GM19023 (cell line): ENCODE data around the gene TFRC.
"Not testable (repeated sequence)": the region's sequence is repeated elsewhere in the genome, so short reads cannot be mapped to it uniquely, and the experiment has no call there.

Experiments
- ATAC-seq: cut with Tn5 transposase; IDR thresholded peaks from one replicate; pipeline ENCODE4 v1.9.1; 2021; ENCODE audit warnings: mild to moderate bottlenecking, moderate library complexity; ENCODE audit not compliant: unreplicated experiment

Gene TFRC

DNA sequence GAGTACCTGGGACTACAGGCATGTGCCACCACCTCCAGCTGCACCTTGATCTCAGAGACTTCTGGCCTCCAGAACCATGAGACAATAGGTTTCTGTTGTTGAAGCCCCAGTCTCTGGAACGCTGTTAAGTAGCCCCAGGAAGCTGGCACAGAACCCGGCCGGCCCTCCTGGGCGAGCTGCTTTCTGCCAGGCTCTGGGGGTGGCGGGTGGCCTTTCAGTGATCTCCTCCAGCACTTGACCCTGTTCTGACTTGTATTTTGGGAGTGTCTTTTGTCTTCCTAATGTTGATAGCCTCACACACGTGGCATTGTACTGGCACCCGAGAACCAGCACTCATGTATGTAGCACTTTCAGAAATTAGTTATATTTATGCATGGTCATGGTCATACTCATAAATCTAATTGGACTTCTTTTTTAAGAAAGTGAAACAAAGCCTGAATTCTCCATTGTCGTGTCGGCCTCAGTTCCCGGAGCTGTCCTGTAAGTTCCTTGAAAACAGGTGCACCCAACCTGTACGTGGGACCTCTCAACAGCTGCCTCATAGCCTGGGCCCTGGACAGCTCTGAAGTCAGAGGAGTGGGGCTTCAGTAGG, 74.0 kb downstream of the TFRC start:
- ATAC-seq = no peak

DNA sequence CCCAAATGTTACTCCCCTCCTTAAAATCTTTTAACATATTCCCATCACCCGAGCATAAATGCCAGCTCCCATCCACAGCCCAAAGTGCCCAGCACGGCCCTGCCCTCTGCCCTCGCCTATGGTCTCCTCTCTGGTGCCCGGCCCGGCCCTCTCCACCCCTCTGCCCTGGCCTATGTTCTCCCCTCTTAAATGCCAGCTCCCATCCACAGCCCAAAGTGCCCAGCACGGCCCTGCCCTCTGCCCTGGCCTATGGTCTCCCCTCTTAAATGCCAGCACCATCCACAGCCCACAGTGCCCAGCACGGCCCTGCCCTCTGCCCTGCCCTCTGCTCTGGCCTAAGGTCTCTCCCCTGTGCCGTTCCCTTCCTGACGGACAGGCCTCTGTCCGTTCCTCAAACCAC, 76.6 kb downstream of the TFRC start:
- not testable (repeated sequence) for ATAC-seq

DNA sequence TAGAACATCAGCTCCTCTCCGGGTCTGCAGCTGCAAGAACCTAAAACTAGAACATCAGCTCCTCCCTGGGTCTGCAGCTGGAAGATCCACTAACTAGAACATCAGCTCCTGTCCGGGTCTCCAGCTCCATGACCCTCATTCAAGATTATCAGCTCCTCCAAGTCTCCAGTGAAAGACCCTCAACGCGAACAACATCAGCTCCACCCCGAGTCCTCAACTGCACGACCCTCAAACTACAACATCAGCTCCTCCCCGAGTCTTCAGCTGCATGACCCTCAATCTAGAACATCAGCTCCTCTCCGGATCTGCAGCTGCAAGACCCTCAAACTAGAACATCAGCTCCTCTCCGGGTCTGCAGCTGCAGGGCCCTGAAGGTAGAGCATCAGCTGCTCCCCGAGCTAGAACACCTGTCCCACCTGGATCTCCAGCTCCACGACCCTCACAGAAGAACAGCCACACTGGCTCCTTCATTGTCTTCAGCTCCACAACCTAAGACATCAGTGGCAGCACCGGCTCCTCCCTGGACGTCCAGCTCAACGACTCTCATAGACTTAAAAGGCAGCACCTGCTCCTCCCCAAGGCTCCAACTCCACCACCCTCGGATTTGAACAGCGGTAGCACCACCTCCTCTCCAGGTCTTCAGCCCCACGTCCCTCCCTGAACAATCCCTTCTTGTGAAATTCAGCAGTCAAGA, 77.4 kb downstream of the TFRC start:
- not testable (repeated sequence) for ATAC-seq

DNA sequence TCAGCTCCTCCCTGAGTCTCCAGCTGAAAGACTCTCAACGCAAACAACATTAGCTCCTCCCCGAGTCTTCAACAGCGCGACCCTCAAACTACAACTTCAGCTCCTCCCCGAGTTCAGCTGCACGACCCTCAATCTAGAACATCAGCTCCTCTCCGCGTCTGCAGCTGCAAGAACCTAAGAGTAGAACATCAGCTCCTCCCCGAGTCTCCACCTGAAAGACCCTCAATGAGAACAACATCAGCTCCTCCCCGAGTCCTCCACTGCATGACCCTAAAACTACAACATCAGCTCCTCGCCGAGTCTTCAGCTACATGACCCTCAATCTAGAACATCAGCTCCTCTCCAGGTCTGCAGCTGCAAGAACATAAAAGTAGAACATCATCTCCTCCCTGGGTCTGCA, 78.3 kb downstream of the TFRC start:
- ATAC-seq = no peak

DNA sequence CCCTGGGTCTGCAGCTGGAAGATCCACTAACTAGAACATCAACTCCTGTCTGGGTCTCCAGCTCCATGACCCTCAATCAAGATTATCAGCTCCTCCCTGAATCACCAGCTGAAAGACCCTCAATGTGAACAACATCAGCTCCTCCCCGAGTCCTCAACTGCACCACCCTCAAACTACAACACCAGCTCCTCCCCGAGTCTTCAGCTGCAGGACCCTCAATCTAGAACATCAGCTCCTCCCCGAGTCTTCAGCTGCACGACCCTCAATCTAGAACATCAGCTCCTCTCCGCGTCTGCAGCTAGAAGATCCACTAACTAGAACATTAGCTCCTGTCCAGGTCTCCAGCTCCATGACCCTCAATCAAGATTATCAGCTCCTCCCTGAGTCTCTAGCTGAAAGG, 79.2 kb downstream of the TFRC start:
- ATAC-seq = not testable (repeated sequence)

DNA sequence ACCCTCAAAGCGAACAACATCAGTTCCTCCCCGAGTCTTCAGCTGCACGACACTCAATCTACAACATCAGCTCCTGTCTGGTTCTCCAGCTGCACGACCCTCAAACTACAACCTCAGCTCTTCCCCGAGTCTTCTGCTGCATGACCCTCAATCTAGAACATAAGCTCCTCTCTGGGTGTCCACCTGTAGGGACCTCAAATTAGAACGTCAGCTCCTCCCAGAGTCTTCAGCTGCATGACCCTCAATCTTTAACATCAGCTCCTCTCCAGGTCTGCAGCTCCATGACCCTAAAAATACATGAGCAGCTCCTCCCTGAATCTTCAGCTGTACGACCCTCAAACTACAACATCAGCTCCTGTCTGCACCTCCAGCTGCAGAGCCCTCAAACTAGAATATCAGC, 80.7 kb downstream of the TFRC start:
- ATAC-seq = not testable (repeated sequence)

DNA sequence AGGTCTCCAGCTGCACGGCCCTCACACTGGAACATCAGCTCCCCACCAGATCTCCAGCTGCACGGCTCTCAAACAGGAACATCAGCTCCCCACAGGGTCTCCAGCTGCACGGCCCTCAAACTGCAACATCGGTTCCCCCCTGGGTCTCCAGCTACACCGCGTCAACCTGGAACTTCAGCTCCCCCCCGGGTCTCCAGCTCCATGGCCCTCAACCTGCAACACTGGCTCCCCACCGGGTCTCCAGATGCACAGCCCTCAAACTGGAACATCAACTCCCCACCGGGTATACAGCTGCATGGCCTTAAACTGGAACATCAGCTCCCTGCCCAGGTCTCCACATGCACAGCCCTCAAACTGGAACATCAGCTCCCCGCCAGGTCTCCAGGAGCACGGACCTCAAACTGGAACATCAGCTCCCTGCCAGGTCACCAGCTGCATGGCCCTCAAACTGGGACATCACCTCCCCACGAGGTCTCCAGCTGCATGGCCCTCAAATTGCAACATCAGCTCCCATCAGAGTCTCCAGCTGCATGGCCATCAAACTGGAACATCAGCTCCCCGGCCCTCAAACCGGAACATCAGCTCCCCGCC, 81.4 kb downstream of the TFRC start:
- ATAC-seq = not testable (repeated sequence)

DNA sequence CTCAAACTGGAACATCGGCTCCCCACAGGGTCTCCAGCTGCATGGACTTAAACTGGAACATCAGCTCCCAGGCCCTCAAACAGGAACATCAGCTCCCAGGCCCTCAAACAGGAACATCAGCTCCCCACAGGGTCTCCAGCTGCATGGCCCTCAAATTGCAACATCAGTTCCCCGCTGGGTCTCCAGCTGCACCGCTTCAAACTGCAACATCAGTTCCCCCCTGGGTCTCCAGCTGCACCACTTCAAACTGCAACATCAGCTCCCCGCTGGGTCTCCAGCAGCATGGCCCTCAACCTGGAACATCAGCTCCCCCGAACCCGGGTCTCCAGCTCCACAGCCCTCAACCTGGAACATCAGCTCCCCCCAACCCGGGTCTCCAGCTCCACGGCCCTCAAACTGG, 82.0 kb downstream of the TFRC start:
- no peak for ATAC-seq
